GM19372 (cell line): ENCODE data around the gene ZBED4.

Source experiments
- ATAC-seq: cut with Tn5 transposase; IDR thresholded peaks from one replicate; pipeline ENCODE4 v1.9.1; 2021; ENCODE audit warnings: mild to moderate bottlenecking, low read depth, moderate library complexity; ENCODE audit not compliant: unreplicated experiment

ZBED4 gene

GRCh38 chr22:49877642-49878041, 24.0 kb downstream of the ZBED4 start:
- no peak for ATAC-seq

GRCh38 chr22:49878206-49878605, 24.6 kb downstream of the ZBED4 start:
- ATAC-seq, result no peak

- no peak for ATAC-seq
Measured at GRCh38 chr22:49879871-49880270, 26.2 kb downstream of the ZBED4 start.

GRCh38 chr22:49880281-49880680, 26.6 kb downstream of the ZBED4 start:
- ATAC-seq, result no peak

- no peak for ATAC-seq
Measured at GRCh38 chr22:49881856-49882255, 28.2 kb downstream of the ZBED4 start.

GRCh38 chr22:49882519-49883293, 29.1 kb downstream of the ZBED4 start:
- ATAC-seq, result no peak

- no peak for ATAC-seq
Measured at GRCh38 chr22:49883294-49883640, 29.6 kb downstream of the ZBED4 start.

GRCh38 chr22:49884075-49884474, 30.4 kb downstream of the ZBED4 start:
- ATAC-seq, result no peak

GRCh38 chr22:49884503-49885260, 31.0 kb downstream of the ZBED4 start:
- ATAC-seq, result no peak

- ATAC-seq, result no peak
Measured at GRCh38 chr22:49885281-49885680, 31.6 kb downstream of the ZBED4 start.

GRCh38 chr22:49885881-49886280, 32.2 kb downstream of the ZBED4 start:
- no peak for ATAC-seq

GRCh38 chr22:49886346-49887063, 32.9 kb downstream of the ZBED4 start:
- ATAC-seq, result no peak

GRCh38 chr22:49887064-49887451, 33.4 kb downstream of the ZBED4 start:
- no peak for ATAC-seq

GRCh38 chr22:49887702-49888101, 34.1 kb downstream of the ZBED4 start:
- no peak for ATAC-seq

GRCh38 chr22:49889071-49889470, 35.4 kb downstream of the ZBED4 start:
- ATAC-seq, result no peak

- no peak for ATAC-seq
Measured at GRCh38 chr22:49892226-49892899, 38.7 kb downstream of the ZBED4 start.

- no peak for ATAC-seq
Measured at GRCh38 chr22:49893025-49893424, 39.4 kb downstream of the ZBED4 start.

GRCh38 chr22:49894322-49895054, 40.8 kb downstream of the ZBED4 start:
- ATAC-seq, result no peak

GRCh38 chr22:49896201-49896600, 42.6 kb downstream of the ZBED4 start:
- no peak for ATAC-seq

- no peak for ATAC-seq
Measured at GRCh38 chr22:49897015-49897684, 43.5 kb downstream of the ZBED4 start.
